Transverse colon (tissue), 4 donors: ENCODE data around the gene GALNT2. TPM values are rescaled to one million over a fixed set of nuclear protein-coding genes. Genes with fewer than 3 reads are reported as not detected.

Source experiments
- DNase-seq: peaks from one replicate; pipeline ENCODE4 v3.0.0-alpha.2; 2019
- H3K27ac ChIP-seq, 4 donors: fragments of 200-600 bp; sonication (generic); 2 replicates each; pipeline ENCODE4 v1.5.1; 2016 to 2018; ENCODE audit warnings: inconsistent platforms in 4 of 4
- H3K27me3 ChIP-seq: fragments of 200-600 bp; sonication (generic); 2 replicates; pipeline ENCODE4 v1.5.1; 2017; ENCODE audit warnings: inconsistent platforms
- H3K36me3 ChIP-seq, 4 donors: fragments of 200-600 bp; sonication (generic); 2 replicates each; pipeline ENCODE4 v1.5.1; 2017 to 2019; ENCODE audit warnings: inconsistent platforms in 4 of 4
- H3K4me1 ChIP-seq, 4 donors: fragments of 200-600 bp; sonication (generic); 2 replicates each; pipeline ENCODE4 v1.5.1; 2017 to 2020; ENCODE audit warnings: inconsistent platforms in 4 of 4
- H3K4me3 ChIP-seq, 4 donors: fragments of 200-600 bp; sonication (generic); 1 replicate in 1 of 4; 2 replicates in 3 of 4; pipeline versions ENCODE4 v1.5.1 to v1.6.1; 2017 to 2019; ENCODE audit warnings: inconsistent platforms in 4 of 4
- H3K9me3 ChIP-seq, 2 donors: fragments of 200-600 bp; sonication (generic); 2 replicates each; pipeline ENCODE4 v1.5.1; 2017 to 2019; ENCODE audit warnings: inconsistent platforms in 2 of 2
- EP300 ChIP-seq: sonication (generic); formaldehyde crosslinking; IDR thresholded peaks from one replicate; pipeline ENCODE4 v1.6.1; 2017; ENCODE audit warnings: antibody characterized with exemption, low read depth
- POLR2A ChIP-seq: fragments of 450-650 bp; IDR thresholded peaks from one replicate; pipeline ENCODE4 v1.6.1; 2016; ENCODE audit warnings: antibody characterized with exemption, mild to moderate bottlenecking, moderate library complexity
- POLR2AphosphoS5 ChIP-seq, 3 donors: sonication (generic); formaldehyde crosslinking; IDR thresholded peaks; one replicate each; pipeline ENCODE4 v1.6.1; 2016; ENCODE audit warnings: antibody characterized with exemption in 3 of 3
- WGBS, 2 donors: methylation state at CpG; one replicate each; pipeline ENCODE4 v1.1.5; 2018; ENCODE audit warnings: low coverage in 1 of 2; 5-methylcytosine and 5-hydroxymethylcytosine counted together
- in situ Hi-C, 4 donors: fragments of 200-750 bp; cut with MboI; loops; one replicate each; pipeline versions ENCODE4 v1.15.0 to v1.15.1; 2017; ENCODE audit warnings: low sequenced_read_pairs in 3 of 4, low pct_ligation_motif_present in 1 of 4, low pct_unique_long_range_greater_than_20kb in 1 of 4
- intact Hi-C: fragments of 100-400 bp; cut with DNase I; formaldehyde crosslinking; loops from one replicate; pipeline ENCODE4 v1.15.1; 2023; ENCODE audit warnings: low total_unique reads
- total RNA-seq, 4 donors: library from RNA; depleted of rRNA; stranded (reverse); fragments of >200 nt; gene quantifications; one replicate each; pipeline ENCODE4 v1.1.0, GENCODE V29; 2016
- TF ChIP-seq, protein P1 (sequence below), 5 experiments: fragments of 200-600 bp in 3 of 5; fragments of 450-650 bp in 2 of 5; sonication (generic) in 3 of 5; IDR thresholded peaks; 1 replicate in 2 of 5; 2 replicates in 3 of 5; pipeline ENCODE4 v1.5.1; 2016 to 2017; ENCODE audit warnings: antibody characterized with exemption in 5 of 5, inconsistent platforms in 3 of 5, mild to moderate bottlenecking in 2 of 5, moderate library complexity in 1 of 5

The GALNT2 gene
- total RNA-seq, 4 donors from 2014 or later = 16.5 to 48.8 (median 36.8) TPM

DNA sequence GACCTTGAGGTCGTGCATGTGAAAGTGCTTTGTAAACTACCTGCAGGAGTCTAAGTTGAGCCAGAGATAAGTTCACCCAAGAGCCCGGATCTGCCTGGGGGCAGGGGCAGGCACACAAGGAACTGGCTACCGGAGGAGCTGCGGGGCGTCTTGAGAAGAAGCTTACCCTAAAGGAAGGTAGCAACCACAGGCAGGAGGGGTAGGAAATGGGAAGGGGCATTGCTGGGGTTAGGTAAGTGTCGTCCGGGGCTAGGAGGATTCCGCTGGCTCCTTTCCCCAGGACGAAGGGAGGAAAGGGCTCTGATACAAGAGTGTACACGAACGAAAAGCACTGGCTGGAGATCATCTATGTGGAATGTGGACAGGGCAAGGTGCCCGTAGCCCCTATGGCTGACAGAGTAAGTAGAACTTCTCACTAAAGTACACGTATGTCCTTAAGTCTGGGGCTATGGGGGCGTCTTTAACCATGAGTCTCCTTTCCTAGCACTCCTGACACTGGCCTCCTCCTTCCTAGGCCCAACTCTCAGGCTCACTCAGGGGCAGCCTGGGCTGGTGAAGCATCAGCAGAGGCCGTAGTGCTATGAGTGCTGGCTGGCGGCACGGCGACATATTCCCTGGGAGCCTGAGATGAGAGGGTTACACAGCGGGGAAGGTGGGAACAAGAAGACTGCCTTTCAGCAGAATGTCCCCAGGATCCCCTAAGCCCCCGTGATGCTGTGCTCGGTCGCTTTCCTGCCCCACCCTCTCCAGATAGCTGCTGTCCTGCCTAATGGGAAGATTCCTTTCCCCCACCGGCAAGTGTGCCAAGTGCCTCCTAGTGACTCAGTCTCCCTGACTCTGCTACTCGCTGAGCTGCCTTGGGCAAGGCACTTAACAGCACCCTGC, 9.1 kb upstream of the GALNT2 start:
- no peak overlapping the region for H3K27ac ChIP-seq
- H3K9me3 ChIP-seq = peaks cover 4% of the 10 kb centered on the region in 2 donors
- TF ChIP-seq POLR2AphosphoS5 (IDR thresholded peaks at IDR 0.05) = no peak
- TF ChIP-seq, protein P1, sequence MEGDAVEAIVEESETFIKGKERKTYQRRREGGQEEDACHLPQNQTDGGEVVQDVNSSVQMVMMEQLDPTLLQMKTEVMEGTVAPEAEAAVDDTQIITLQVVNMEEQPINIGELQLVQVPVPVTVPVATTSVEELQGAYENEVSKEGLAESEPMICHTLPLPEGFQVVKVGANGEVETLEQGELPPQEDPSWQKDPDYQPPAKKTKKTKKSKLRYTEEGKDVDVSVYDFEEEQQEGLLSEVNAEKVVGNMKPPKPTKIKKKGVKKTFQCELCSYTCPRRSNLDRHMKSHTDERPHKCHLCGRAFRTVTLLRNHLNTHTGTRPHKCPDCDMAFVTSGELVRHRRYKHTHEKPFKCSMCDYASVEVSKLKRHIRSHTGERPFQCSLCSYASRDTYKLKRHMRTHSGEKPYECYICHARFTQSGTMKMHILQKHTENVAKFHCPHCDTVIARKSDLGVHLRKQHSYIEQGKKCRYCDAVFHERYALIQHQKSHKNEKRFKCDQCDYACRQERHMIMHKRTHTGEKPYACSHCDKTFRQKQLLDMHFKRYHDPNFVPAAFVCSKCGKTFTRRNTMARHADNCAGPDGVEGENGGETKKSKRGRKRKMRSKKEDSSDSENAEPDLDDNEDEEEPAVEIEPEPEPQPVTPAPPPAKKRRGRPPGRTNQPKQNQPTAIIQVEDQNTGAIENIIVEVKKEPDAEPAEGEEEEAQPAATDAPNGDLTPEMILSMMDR (IDR thresholded peaks at IDR 0.05) = no peak
- intact Hi-C loops = no loop called here
- 88 to 93% methylated on average over 9 to 24 of the region's 24 CpGs for WGBS, 2 donors
- no peaks in the 10 kb centered on the region for H3K27me3 ChIP-seq
- no peak for DNase-seq
- no peaks in the 10 kb centered on the region for H3K36me3 ChIP-seq
- in situ Hi-C loops = no loop called here
- H3K4me1 ChIP-seq = no peaks in the 10 kb centered on the region
- no peak overlapping the region for H3K4me3 ChIP-seq

DNA sequence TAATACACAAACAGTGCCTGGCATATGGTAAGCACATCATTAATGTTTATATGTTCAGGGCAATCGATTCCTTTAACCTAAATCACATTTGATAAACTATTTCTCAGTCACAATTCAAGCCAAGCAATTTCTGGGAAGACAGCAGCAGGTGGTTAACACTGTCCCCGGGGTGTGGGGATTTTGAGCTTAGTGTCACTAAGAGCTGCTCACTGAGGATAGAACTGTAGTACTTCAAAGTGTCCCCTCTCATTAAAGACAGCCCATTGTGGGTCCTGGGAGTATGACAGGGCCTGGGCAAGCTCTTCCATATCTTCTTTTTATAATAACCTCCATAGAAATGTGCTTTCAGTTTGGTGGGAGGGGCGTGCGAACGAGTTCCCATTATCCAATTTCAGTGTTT, 8.4 kb upstream of the GALNT2 start:
- peaks cover 4% of the 10 kb centered on the region in 2 donors for H3K9me3 ChIP-seq
- no peaks in the 10 kb centered on the region for H3K4me1 ChIP-seq
- H3K4me3 ChIP-seq = no peak overlapping the region
- H3K27me3 ChIP-seq = no peaks in the 10 kb centered on the region
- H3K27ac ChIP-seq = no peak overlapping the region
- TF ChIP-seq POLR2A (no peak), EP300 (no peak), POLR2AphosphoS5 (IDR thresholded peaks at IDR 0.05) (no peak)
- DNase-seq = no peak
- in situ Hi-C loops = no loop called here
- intact Hi-C loops = no loop called here
- no peaks in the 10 kb centered on the region for H3K36me3 ChIP-seq
- WGBS, 2 donors = 82 to 85% methylated on average over 4 to 5 of the region's 5 CpGs

DNA sequence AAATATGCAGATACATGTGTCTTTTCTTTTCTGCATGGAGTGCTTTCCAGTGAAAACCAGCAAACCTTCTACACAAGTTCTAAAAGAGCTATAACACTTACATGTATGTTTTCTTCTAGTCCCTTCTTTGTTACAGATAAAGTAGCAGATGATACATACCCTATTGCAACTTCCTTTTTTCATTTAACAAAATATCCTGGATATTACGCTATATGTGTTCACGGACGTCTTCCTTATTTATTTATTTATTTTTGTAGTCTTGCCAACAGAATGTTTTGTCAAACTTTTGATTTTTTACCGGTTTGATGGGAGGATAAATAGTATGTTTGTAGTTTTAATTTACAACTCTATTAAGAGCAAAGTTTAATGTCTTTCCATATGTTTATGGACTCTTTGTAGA, 5.2 kb upstream of the GALNT2 start:
- TF ChIP-seq, protein P1 (IDR thresholded peaks at IDR 0.05) = no peak
- TF ChIP-seq POLR2A = no peak
- TF ChIP-seq EP300 = no peak
- no peak for TF ChIP-seq POLR2AphosphoS5 (IDR thresholded peaks at IDR 0.05)
- peaks cover 4% of the 10 kb centered on the region in 2 donors for H3K9me3 ChIP-seq
- peaks cover 0 to 12% (median 3%) of the 10 kb centered on the region in 4 donors for H3K4me1 ChIP-seq
- intact Hi-C loops (no loop called here), in situ Hi-C loops (no loop called here)
- H3K36me3 ChIP-seq = no peaks in the 10 kb centered on the region
- no peak overlapping the region for H3K27ac ChIP-seq
- H3K4me3 ChIP-seq = no peak overlapping the region
- H3K27me3 ChIP-seq = no peaks in the 10 kb centered on the region
- 95 to 96% methylated on average over 4 of the region's 4 CpGs for WGBS, 2 donors
- no peak for DNase-seq

DNA sequence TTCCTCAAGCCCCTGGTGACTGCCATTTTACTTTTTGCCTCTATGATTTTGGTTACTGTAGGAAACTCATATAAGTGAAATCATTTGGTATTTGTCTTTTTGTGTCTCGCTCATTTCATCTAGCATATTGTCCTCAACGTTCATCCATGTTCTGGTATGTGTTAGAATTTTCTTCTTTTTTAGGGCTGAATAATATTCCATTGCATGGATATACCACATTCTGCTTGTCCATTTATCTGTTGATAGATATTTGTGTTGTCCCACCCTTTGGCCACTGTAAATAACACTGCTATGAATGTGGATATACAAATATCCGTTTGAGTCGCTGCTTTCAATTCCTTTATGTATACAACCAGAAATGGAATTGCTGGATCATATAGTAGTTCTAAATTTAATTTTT, 4.5 kb upstream of the GALNT2 start:
- TF ChIP-seq EP300 (no peak), POLR2AphosphoS5 (IDR thresholded peaks at IDR 0.05) (no peak), POLR2A (no peak)
- TF ChIP-seq, protein P1 (IDR thresholded peaks at IDR 0.05) = no peak
- no peaks in the 10 kb centered on the region for H3K27me3 ChIP-seq
- no peaks in the 10 kb centered on the region for H3K36me3 ChIP-seq
- in situ Hi-C loops (no loop called here), intact Hi-C loops (no loop called here)
- H3K27ac ChIP-seq = no peak overlapping the region
- peaks cover 4% of the 10 kb centered on the region in 2 donors for H3K9me3 ChIP-seq
- no peak for DNase-seq
- H3K4me1 ChIP-seq = peaks cover 0 to 12% (median 3%) of the 10 kb centered on the region in 4 donors
- no peak overlapping the region for H3K4me3 ChIP-seq
- WGBS, 2 donors = 74 to 94% methylated on average over 4 of the region's 4 CpGs
